NCI-H2107 treated with DMSO at 0.1 percent for 48 hours (cell line): ENCODE measurements around the gene MSI1.
A peak's percentile ranks its signal among the peaks of the same experiment; 100 is the strongest.

Experiments
- DNase-seq: peaks from one replicate; lab custom pipeline; 2025; ENCODE audit not compliant: unreplicated experiment; lab: John Stamatoyannopoulos, UW

Gene MSI1

DNA sequence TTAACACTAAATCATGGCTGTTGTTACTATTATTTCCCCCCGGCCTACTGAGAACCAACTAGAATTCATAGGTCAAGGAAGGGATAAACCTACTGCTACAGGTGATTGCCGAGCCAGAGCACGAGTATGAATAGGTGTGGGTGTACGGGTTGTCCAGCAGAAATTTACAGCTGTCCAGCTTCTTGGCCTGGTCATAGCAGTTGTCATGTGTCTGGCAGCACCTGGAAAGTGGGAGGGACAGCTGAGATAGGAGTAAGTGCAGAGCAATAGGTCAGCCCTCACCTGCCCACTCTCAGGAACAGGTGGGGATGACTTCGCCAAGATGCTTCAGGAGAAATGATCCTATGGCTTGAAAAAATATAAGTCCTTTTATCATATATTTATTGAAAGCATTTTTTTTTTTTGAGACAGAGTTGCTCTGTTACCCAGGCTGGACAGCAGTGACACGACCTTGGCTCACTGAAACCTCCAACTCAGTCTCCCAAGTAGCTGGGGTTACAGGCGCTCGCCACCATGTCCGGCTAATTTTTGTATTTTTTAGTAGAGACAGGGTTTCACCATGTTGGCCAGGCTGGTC is 44.0 kb downstream of the MSI1 start:
- no peak for DNase-seq

DNA sequence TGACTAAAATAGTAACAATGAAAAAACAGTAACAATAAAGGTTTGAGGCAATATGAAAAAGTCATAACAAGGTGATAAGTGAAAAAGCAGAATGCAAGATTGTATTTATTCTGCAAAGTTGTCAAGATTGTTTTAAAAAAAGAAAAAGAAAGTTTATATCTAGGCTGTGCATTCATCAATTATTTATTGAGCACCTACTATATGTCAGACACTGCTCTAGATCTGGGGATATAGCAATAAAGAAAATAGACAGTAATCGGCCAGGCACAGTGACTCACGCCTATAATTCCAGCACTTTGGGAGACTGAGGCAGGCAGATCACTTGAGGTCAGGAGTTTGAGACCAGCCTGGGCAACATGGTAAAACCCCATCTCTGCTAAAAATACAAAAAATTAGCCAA is 45.2 kb downstream of the MSI1 start:
- DNase-seq = no peak

DNA sequence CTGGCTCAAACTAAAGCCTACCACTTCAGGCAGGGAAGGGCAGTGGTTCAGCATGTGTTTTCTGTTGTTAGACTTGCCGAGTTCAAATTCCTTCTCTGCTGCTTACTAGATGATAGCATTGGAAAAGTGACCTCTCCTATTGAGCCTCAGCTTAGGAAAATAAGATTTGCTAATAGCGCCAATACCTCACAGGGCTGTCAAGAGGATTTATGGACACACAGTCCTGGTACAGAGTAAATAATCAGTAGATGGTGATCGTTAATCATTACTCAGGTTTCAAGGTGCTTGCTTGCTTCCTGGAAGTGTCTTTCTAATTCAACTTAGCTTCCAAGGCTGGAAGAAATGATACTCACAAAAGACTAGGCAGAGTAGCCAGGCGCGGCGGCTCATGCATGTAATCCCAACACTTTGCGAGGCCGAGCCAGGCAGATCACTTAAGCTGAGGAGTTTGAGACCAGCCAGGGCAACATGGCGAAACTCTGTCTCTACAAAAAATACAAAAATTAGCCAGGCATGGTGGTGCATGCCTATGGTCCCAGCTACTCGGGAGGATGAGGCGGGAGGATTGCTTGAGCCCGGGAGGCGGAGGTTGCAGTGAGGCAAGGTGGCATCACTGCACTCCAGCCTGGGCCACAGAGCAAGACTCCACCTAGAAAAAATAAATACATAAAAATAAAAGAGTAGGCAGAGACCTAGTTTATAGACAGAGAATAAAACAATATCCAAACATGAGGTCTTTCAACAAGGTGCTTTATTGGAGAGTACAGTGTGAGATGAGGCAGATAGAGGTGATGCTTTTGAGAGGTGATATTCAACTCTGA is 47.4 kb downstream of the MSI1 start:
- DNase-seq = no peak

DNA sequence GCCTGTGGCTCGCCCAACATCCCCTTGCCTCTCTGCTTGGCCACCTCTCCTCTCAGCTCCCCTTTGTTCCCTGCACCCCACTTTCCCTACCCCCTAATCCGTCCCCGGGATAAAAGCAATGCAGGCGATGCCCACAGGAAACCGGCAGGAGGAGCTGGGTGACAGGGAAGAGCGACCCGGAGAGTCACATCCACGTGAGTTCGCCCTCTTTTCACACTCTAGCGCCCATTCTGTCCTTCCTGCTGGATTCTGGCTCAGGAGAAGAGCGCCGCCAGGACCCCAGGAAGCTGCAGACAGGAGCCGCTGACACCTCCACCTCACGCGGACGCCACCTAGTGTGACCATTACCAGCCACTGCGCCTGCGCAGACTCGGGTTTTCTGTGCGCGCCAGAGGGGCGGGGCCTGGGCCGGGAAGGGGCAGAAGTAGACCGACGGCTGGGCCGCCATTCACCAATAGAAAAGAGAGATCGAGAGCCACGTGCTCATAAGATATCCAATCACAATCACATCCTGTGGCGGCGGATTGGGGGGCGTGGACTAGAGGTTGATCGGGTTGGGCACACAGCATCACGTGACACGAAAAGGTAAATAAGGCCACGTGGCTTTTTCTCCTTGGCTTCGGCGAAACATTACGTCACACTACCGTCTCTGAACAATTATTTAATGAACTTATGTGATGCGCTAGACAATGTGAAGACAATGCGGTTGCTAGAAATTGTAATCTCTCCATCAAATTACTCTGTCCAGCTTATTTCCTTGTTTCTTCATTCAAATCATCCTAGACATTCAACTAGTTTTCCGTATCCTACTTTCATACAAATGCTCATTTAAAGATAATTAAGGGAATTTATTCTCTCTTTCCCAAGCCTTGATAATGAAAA is 51.5 kb downstream of the MSI1 start:
- peak; percentile 100 for DNase-seq

DNA sequence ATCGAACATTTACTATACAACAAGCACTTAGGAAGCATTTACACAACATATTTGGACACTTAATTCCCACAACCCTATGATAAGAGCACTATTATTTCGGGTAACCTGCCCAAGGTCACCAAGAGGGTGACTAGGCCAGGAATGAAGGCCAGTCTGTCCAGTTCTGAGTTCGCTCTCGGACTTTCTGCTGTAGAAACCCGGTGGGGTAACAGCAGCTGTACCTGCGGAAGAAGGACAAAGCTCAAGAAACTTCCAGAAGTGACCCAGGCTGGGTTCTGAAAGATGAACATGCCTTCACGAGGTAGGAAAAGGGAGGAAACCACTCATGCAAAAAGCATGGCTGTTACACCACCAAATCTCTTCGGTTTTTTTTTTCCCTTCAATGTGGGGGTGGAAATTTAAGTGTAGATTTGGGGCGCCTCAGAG is 52.2 kb downstream of the MSI1 start:
- no peak for DNase-seq

DNA sequence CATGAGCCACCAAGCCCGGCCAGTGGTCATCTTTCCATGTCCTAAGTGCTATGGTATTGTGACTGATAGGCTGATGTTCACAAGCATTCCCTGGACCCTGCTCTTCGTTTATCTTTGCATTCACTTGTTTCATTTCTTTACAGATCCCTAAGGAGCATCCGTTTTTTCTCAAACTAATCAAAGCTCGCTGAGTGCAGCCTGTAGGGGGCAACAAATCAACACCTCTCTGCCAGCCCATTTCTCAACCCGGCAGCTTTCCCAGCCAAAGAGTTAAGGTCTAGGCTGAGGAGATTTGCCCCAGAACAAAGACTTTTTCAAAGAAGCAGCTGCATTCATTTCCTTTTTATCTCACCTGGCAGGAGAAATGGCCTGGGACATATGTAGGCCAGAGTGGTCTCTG is 54.7 kb downstream of the MSI1 start:
- DNase-seq = no peak

DNA sequence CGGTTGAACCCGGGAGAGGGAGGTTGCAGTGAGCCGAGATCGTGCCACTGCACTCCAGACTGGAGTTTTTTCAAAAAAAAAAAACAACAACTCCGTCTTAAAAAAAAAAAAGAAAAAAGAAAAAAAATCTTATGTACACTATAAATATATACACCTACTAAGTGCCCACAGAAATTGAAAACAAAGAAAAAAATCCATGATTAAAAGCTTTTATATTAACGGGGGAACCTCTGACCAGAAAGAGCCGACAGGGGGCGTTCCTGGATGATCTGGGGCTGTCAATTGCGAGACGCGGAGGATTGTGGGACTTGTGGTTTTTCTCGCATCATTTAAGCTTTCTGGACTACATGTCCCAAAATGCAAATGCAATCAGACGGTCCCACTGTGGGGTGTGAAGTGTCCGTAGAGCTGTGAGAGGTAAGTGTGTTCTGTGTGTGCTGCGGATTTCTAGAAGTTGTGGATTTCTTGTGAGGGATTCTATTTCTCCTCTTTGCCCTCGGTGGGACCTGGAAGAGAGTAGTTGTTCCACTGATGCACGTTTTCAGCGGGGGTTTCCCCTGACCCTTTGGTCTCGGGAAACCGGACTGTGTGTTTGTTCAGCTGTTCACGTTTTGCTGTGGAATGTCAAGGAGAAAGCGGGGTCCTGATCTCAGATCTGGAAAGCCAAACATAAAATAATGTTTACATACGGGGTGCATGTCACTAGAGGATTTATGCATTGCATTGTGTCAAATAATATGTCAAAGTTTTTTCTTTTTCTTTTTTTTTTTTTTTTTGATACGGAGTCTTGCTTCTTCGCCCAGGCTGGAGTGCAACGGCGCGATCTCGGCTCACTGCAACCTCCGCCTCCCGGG is 66.8 kb downstream of the MSI1 start, which contains the start of gene SIRT4:
SIRT4 (plus strand) TSS at position 360 of the 854 bp plus-strand sequence. CDS start 1,241 bp downstream, outside the sequence.
- DNase-seq = peak; percentile 96

DNA sequence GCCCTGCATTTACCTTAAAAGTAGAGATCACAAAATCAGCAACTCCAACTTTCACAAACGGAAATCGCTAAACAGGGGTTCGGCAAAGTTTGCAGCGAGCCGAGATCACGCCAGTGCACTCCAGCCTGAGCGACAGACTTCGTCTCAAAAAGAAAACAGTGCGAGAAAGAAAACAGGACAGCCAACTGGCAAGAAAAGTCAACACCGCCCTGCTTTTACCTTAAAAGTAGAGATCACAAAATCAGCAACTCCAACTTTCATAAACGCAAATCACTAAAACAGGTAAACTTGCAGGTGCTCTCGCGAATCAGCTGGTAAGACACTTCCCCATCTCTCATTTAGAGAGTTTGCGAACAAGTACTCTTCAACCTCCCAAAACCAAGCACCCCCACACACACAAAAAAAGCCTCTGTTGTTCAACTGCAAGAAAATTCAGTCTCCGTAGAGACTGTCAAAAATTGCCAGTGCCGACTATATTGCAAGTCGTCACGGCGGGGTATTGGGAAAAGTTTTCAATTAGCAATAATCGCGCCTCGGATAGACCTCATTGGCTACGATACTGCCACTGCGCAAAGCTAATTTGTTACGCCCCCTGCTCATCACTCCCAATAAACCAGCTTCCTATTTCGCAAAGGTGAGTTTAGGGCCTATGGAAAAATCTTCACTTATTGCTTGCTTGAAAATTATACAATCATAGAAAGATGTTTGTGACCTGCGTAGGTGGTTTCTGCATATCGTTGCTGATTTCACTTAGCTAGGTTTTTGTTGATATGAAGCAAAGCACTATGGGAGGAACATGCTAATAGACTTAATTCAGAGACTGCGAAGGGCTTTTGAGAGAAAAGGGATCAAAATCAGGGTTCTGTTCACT is 76.1 kb downstream of the MSI1 start, which contains the start of gene RNU4-1:
RNU4-1 (minus strand) TSS at position 577 of the 871 bp plus-strand sequence.
- DNase-seq = peak; percentile 94

DNA sequence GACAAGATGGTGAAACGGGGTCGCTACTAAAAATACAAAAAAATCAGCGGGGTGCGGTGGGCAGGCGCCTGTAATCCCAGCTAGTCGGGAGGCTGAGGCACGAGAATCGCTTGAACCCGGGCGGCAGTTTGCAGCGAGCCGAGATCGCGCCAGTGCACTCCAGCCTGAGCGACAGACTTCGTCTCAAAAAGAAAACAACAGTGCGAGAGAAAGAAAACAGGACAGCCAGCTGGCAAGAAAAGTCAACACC is 76.6 kb downstream of the MSI1 start:
- DNase-seq = no peak
